Cardiac fibroblast (primary cell): ENCODE results near the gene RAD9A.
A peak's percentile ranks its signal among the peaks of the same experiment; 100 is the strongest.

Experiments used
- DNase-seq, 2 donors: peaks; one replicate each; pipeline versions ENCODE4 v3.0.0 to v3.0.0-alpha.2; 2010; ENCODE audit warnings: low read depth in 2 of 2
- H3K4me3 ChIP-seq, 2 donors: replicated peaks in 1 of 2; 1 replicate in 1 of 2; 2 replicates in 1 of 2; pipeline ENCODE4 v1.5.1; 2011; ENCODE audit warnings: low read depth in 2 of 2, low read length in 2 of 2, mild to moderate bottlenecking in 2 of 2, moderate library complexity in 1 of 2
- TF ChIP-seq, protein P1 (sequence below): IDR thresholded peaks from one replicate; pipeline ENCODE4 v1.5.1; 2011; ENCODE audit warnings: low read depth, mild to moderate bottlenecking, low read length, inconsistent platforms

Gene RAD9A

GRCh38 chr11:67392183-67392715 lies 463 bp downstream of the RAD9A start:
- peak overlapping the region; percentile 85 to 94 for H3K4me3 ChIP-seq
- TF ChIP-seq, protein P1, sequence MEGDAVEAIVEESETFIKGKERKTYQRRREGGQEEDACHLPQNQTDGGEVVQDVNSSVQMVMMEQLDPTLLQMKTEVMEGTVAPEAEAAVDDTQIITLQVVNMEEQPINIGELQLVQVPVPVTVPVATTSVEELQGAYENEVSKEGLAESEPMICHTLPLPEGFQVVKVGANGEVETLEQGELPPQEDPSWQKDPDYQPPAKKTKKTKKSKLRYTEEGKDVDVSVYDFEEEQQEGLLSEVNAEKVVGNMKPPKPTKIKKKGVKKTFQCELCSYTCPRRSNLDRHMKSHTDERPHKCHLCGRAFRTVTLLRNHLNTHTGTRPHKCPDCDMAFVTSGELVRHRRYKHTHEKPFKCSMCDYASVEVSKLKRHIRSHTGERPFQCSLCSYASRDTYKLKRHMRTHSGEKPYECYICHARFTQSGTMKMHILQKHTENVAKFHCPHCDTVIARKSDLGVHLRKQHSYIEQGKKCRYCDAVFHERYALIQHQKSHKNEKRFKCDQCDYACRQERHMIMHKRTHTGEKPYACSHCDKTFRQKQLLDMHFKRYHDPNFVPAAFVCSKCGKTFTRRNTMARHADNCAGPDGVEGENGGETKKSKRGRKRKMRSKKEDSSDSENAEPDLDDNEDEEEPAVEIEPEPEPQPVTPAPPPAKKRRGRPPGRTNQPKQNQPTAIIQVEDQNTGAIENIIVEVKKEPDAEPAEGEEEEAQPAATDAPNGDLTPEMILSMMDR, result no peak
- no peak for DNase-seq

GRCh38 chr11:67393437-67393836 lies 1.7 kb downstream of the RAD9A start:
- no peak overlapping the region for H3K4me3 ChIP-seq
- TF ChIP-seq, protein P1, result no peak
- DNase-seq, result no peak

DNA sequence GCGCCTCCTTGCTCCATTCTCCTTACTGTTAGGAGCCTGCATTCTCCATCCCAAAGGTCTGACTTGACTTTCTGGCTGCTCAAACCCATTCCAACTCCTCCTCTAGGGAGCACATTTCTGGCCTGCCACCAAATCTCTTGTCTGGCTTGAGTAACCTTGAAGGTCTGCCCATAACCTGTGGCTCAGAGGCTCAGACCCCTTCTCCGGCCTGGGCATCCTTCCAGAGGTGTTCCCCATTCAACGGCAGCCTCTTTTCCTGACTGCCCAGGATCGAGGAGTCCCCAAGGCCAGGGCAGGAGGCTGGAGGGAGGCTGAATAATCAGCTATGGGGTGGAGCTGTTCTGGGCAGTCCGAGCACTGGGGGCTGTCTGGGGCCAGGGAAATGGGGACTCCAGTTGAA lies 2.2 kb downstream of the RAD9A start:
- TF ChIP-seq, protein P1, result no peak
- DNase-seq, result no peak
- H3K4me3 ChIP-seq, result no peak overlapping the region

GRCh38 chr11:67395555-67396258 lies 3.9 kb downstream of the RAD9A start:
- H3K4me3 ChIP-seq, result no peak overlapping the region
- TF ChIP-seq, protein P1, result no peak
- DNase-seq, result no peak

DNA sequence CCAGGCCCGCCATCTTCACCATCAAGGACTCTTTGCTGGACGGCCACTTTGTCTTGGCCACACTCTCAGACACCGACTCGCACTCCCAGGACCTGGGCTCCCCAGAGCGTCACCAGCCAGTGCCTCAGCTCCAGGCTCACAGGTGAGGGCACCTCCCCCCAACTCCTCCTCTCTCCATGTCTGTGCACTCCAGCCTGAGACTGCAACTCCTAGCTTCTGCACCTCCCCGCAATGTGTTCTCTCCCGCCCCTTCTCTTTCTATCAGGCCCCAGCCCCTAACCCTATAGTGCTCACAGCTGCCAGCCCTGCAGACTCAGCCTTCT lies 4.4 kb downstream of the RAD9A start:
- no peak for DNase-seq
- H3K4me3 ChIP-seq, result no peak overlapping the region
- TF ChIP-seq, protein P1, result no peak

GRCh38 chr11:67396587-67397389 lies 5.0 kb downstream of the RAD9A start:
- TF ChIP-seq, protein P1, result no peak
- no peak for DNase-seq
- no peak overlapping the region for H3K4me3 ChIP-seq
